MM.1S (cell line): Measurements from ENCODE around the gene TFDP1.

Experiments used
- EZH2 ChIP-seq: fragments of 300-600 bp; sonication (generic); optimal IDR thresholded peaks from 2 replicates; pipeline ENCODE3; 2017; ENCODE audit warnings: low read depth, mild to moderate bottlenecking, antibody characterized with exemption, low read length, mixed read lengths
- TF ChIP-seq, protein P1 (sequence below): fragments of 300-600 bp; sonication (generic); IDR thresholded peaks from 2 replicates; pipeline ENCODE4 v1.5.1; 2016; ENCODE audit warnings: antibody characterized with exemption, low read length, mixed read lengths

DNA sequence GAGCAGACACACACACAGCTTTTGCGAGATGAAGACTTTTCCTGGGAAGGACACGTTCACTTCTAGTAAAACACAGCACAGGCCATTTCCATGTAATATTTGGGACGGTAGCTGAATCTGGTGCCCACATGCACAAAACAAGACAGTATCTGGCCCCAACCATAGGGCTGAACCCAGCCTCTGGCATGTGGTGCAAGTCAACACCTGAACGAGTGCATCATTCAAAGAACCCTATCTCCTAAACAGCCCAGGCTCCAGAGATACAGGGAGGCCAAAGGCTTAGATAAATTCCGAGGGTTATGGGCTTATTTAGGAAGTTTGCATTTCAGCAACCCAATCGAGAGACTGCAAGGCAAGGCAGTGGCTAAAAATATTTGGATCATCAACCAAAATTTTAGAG lies 2.7 kb upstream of the TFDP1 start:
- TF ChIP-seq, protein P1, sequence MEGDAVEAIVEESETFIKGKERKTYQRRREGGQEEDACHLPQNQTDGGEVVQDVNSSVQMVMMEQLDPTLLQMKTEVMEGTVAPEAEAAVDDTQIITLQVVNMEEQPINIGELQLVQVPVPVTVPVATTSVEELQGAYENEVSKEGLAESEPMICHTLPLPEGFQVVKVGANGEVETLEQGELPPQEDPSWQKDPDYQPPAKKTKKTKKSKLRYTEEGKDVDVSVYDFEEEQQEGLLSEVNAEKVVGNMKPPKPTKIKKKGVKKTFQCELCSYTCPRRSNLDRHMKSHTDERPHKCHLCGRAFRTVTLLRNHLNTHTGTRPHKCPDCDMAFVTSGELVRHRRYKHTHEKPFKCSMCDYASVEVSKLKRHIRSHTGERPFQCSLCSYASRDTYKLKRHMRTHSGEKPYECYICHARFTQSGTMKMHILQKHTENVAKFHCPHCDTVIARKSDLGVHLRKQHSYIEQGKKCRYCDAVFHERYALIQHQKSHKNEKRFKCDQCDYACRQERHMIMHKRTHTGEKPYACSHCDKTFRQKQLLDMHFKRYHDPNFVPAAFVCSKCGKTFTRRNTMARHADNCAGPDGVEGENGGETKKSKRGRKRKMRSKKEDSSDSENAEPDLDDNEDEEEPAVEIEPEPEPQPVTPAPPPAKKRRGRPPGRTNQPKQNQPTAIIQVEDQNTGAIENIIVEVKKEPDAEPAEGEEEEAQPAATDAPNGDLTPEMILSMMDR, result no peak
- TF ChIP-seq EZH2, result no peak
